AG04449 (cell line): Measurements from ENCODE around the gene FARS2.

ENCODE experiments used
- CTCF ChIA-PET: fragments of 350-600 bp; formaldehyde crosslinking; extraction: SDS; loops from one replicate; lab custom pipeline; 2021; ENCODE audit warnings: antibody characterized with exemption; lab: Yijun Ruan, JAX
- POLR2A ChIA-PET: fragments of 400-600, 350-600 bp; formaldehyde crosslinking; extraction: SDS; loops from one replicate; lab custom pipeline; 2020; ENCODE audit warnings: antibody characterized with exemption, inconsistent platforms; lab: Yijun Ruan, JAX
- DNase-seq: peaks from one replicate; pipeline ENCODE4 v3.0.0-alpha.2; 2010; ENCODE audit warnings: low read depth, low spot score
- H3K4me3 ChIP-seq: 2 replicates; pipeline ENCODE4 v1.5.1; 2011; ENCODE audit warnings: low read depth, mild to moderate bottlenecking, control low read depth, low read length
- TF ChIP-seq, protein P1 (sequence below): IDR thresholded peaks from one replicate; pipeline ENCODE4 v1.5.1; 2011; ENCODE audit warnings: mild to moderate bottlenecking, moderate library complexity, low read length, control low read depth, inconsistent platforms; ENCODE audit not compliant: insufficient read depth; ENCODE audit errors: missing control alignments

Gene FARS2

GRCh38 chr6:5506149-5506548 lies 244.8 kb downstream of the FARS2 start:
- POLR2A ChIA-PET = no interaction called here
- TF ChIP-seq, protein P1, sequence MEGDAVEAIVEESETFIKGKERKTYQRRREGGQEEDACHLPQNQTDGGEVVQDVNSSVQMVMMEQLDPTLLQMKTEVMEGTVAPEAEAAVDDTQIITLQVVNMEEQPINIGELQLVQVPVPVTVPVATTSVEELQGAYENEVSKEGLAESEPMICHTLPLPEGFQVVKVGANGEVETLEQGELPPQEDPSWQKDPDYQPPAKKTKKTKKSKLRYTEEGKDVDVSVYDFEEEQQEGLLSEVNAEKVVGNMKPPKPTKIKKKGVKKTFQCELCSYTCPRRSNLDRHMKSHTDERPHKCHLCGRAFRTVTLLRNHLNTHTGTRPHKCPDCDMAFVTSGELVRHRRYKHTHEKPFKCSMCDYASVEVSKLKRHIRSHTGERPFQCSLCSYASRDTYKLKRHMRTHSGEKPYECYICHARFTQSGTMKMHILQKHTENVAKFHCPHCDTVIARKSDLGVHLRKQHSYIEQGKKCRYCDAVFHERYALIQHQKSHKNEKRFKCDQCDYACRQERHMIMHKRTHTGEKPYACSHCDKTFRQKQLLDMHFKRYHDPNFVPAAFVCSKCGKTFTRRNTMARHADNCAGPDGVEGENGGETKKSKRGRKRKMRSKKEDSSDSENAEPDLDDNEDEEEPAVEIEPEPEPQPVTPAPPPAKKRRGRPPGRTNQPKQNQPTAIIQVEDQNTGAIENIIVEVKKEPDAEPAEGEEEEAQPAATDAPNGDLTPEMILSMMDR = no peak
- no peak overlapping the region for H3K4me3 ChIP-seq
- CTCF ChIA-PET = interaction anchor here (1.5 to 1.8 kb wide), 2 partner anchors 10 to 35 kb away, joined by 4 to 5 read pairs; no protein-coding TSS in a partner anchor
- DNase-seq = no peak

- DNase-seq = no peak
- ChIA-PET CTCF (interaction anchor here (1.8 kb wide), 1 partner anchor 35 kb away, joined by 5 read pairs; no protein-coding TSS in a partner anchor), POLR2A (interaction anchor here (1.0 kb wide), 1 partner anchor 8 kb away, joined by 4 read pairs; no protein-coding TSS in a partner anchor)
- no peak overlapping the region for H3K4me3 ChIP-seq
- TF ChIP-seq, protein P1 = no peak
These were observed 245.3 kb downstream of the FARS2 start for GRCh38 chr6:5506597-5506996.

GRCh38 chr6:5507131-5507681 lies 245.9 kb downstream of the FARS2 start:
- DNase-seq = no peak
- TF ChIP-seq, protein P1 = no peak
- POLR2A ChIA-PET = interaction anchor here (1.0 kb wide), 1 partner anchor 9 kb away, joined by 4 read pairs; no protein-coding TSS in a partner anchor
- no peak overlapping the region for H3K4me3 ChIP-seq
- CTCF ChIA-PET = interaction anchor here (1.2 kb wide), 1 partner anchor 11 kb away, joined by 4 read pairs; no protein-coding TSS in a partner anchor

DNA sequence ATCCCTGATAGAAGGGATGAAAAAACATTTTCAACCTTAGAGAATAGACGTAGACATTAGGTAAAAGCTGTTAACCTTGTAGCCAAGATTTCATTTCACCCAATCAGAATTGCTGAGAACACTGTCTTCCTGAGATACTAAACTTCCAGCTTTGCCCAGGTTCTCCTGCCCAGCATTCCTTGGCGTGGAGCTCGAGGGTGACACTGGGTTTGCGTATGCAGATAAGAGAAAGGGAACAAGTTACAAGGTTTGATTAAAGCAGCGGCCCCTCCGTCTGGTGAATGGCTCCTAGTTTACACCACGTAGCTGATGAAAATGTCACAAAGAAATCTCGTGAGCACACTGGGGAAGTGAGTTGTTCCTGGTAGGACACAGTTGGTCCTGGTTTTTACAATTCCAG lies 247.8 kb downstream of the FARS2 start:
- no peak overlapping the region for H3K4me3 ChIP-seq
- ChIA-PET CTCF (interaction anchor here (0.9 kb wide), 1 partner anchor 38 kb away, joined by 3 read pairs; no protein-coding TSS in a partner anchor), POLR2A (no interaction called here)
- DNase-seq = no peak
- TF ChIP-seq, protein P1 = no peak

GRCh38 chr6:5510331-5511133 lies 249.2 kb downstream of the FARS2 start:
- TF ChIP-seq, protein P1 = no peak
- CTCF ChIA-PET = interaction anchor here (0.9 to 2.7 kb wide), 6 partner anchors 8 to 367 kb away, joined by 3 to 6 read pairs (median 3); no protein-coding TSS in a partner anchor
- POLR2A ChIA-PET = no interaction called here

DNA sequence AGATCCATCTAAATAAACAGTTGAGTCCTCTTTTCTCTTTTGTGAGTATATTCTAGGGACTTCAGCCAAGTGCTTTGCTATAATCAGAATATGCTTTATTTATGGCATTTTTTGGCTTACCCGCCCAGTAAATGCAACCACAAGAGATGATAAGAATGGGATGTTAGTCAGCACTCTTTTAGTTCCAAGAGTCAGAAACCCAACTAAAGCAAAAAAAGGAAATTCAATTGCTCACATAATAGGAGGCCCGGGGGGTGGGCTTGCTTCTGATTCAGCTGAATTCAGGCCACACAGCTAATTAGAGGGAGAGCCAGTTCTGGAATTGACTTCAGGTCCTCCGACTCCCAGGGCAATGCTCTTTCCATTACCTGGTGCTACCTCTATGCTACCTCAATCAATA lies 250.6 kb downstream of the FARS2 start:
- POLR2A ChIA-PET = no interaction called here
- DNase-seq = peak; percentile 72
- H3K4me3 ChIP-seq = no peak overlapping the region
- TF ChIP-seq, protein P1 = no peak
- CTCF ChIA-PET = interaction anchor here (1.0 to 2.7 kb wide), 3 partner anchors 9 to 90 kb away, joined by 3 to 6 read pairs (median 3); no protein-coding TSS in a partner anchor

More at GRCh38 chr6:5510331-5511133, 249.2 kb downstream of the FARS2 start:
- no peak overlapping the region for H3K4me3 ChIP-seq
- DNase-seq = no peak
